C4-2B (cell line): ENCODE measurements around the gene LIN7B.

Experiments used
- CTCF ChIP-seq: fragments of 450-650 bp; conservative IDR thresholded peaks from 2 replicates; pipeline ENCODE4 v1.5.1; 2017; ENCODE audit warnings: mild to moderate bottlenecking
- ZFX ChIP-seq: fragments of 450-650 bp; IDR thresholded peaks from 2 replicates; pipeline ENCODE4 v1.6.1; 2017

GRCh38 chr19:49091391-49092038, 22.7 kb upstream of the LIN7B start:
- TF ChIP-seq CTCF = no peak
- TF ChIP-seq ZFX = no peak
